ENCODE data around the gene SVEP1.

Gene SVEP1

DNA sequence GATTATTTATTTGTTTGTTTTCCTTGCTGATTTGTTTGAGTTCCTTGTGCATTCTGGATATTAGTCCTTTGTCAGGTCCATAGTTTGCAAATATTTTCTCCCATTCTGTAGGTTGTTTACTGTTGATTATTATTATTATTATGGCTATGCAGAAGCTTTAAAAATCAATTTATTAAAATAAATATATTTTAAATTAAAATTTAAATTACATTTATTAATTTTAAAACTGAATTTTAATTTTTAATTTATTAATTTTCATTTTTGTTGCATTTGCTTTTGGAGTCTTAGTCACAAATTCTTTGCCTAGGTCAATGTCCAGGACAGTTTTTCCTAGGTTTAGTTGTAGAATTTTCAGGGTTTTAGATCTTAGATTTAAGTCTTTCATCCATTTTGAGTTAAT, 50.9 kb downstream of the SVEP1 start:
- H3K4me3 ChIP-seq (ENCODE audit: low read length) = no peak overlapping the region
- no peak for DNase-seq (ENCODE audit: low read depth)
- no peak for TF ChIP-seq CTCF (conservative IDR thresholded peaks at IDR 0.05; ENCODE audit: low read depth, low read length)

DNA sequence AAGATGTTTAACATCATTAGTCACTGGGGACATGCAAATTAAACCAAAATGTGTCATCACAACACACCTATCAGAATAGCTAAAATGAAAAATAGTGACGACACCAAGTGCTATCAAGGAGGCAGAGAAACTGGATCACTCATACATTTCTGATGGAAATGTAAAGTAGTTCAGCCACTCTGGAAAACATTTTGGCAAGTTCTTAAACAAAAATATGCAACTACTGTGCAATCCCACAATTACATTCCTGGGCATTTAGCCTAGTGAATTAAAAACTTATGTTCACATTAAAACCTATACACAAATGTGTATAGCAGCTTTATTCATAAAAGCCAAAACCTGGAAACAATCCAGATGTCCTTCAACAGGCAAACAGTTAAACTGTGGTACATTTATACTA, 53.1 kb downstream of the SVEP1 start:
- DNase-seq (ENCODE audit: low read depth) = peak; percentile 69
- TF ChIP-seq CTCF (conservative IDR thresholded peaks at IDR 0.05; ENCODE audit: low read depth, low read length) = no peak
- H3K4me3 ChIP-seq (ENCODE audit: low read length) = no peak overlapping the region

- DNase-seq (ENCODE audit: low read depth) = no peak
- TF ChIP-seq CTCF (conservative IDR thresholded peaks at IDR 0.05; ENCODE audit: low read depth, low read length) = no peak
Measured at GRCh38 chr9:110521206-110521605, 58.3 kb downstream of the SVEP1 start.

DNA sequence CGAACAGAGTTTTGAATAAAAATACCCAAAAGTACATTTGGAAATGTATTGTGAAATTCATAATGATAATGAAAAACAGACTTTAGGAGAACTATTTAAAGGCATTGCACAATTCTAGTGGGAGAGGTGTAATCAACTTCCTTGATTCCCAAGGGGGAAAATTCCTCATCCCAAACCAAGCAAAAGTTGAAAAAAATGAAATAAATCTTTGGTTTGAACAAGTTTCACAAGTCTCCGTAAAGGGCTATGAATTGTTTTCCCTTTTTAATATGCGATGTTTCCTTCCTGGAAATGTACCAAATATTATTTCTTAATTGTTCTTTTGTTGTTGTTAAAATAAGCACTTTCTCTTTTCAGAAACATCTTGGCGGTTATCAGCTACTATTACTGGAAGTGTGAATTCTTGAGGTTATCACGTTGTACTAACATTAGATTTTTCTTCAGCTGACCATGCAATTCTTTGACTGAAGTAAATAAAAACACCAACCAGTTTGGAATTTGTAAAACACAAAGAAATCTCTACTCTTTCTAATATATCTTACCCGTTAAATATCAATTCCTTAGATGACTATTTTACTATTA, 59.3 kb downstream of the SVEP1 start:
- DNase-seq (ENCODE audit: low read depth) = no peak
- H3K4me3 ChIP-seq (ENCODE audit: low read length) = no peak overlapping the region
- no peak for TF ChIP-seq CTCF (conservative IDR thresholded peaks at IDR 0.05; ENCODE audit: low read depth, low read length)

More at GRCh38 chr9:110521206-110521605, 58.3 kb downstream of the SVEP1 start:
- H3K4me3 ChIP-seq (ENCODE audit: low read length) = no peak overlapping the region

- no peak for DNase-seq (ENCODE audit: low read depth)
- no peak overlapping the region for H3K4me3 ChIP-seq (ENCODE audit: low read length)
- no peak for TF ChIP-seq CTCF (conservative IDR thresholded peaks at IDR 0.05; ENCODE audit: low read depth, low read length)
Measured at GRCh38 chr9:110517483-110517882, 62.1 kb downstream of the SVEP1 start.

- no peak overlapping the region for H3K4me3 ChIP-seq (ENCODE audit: low read length)
- no peak for DNase-seq (ENCODE audit: low read depth)
- TF ChIP-seq CTCF (conservative IDR thresholded peaks at IDR 0.05; ENCODE audit: low read depth, low read length) = no peak
Measured at GRCh38 chr9:110514897-110515296, 64.6 kb downstream of the SVEP1 start.

- TF ChIP-seq CTCF (conservative IDR thresholded peaks at IDR 0.05; ENCODE audit: low read depth, low read length) = no peak
- no peak for DNase-seq (ENCODE audit: low read depth)
- no peak overlapping the region for H3K4me3 ChIP-seq (ENCODE audit: low read length)
Measured at GRCh38 chr9:110512817-110513216, 66.7 kb downstream of the SVEP1 start.
